Activated CD4-positive, alpha-beta T cell treated with anti-CD3 and anti-CD28 coated beads, Interleukin-10, Interleukin-2, amounts not matched to agents 100 ng/mL and 50 ng/mL, durations not matched to agents 16 hours and 8 hours (primary cell): ENCODE measurements around the gene ACSF2.
"Not testable (repeated sequence)": the region's sequence is repeated elsewhere in the genome, so short reads cannot be mapped to it uniquely, and the experiment has no call there.

Experiments used
- DNase-seq: peaks from one replicate; pipeline ENCODE4 v3.0.0-alpha.2; 2020

The ACSF2 gene, protein sequence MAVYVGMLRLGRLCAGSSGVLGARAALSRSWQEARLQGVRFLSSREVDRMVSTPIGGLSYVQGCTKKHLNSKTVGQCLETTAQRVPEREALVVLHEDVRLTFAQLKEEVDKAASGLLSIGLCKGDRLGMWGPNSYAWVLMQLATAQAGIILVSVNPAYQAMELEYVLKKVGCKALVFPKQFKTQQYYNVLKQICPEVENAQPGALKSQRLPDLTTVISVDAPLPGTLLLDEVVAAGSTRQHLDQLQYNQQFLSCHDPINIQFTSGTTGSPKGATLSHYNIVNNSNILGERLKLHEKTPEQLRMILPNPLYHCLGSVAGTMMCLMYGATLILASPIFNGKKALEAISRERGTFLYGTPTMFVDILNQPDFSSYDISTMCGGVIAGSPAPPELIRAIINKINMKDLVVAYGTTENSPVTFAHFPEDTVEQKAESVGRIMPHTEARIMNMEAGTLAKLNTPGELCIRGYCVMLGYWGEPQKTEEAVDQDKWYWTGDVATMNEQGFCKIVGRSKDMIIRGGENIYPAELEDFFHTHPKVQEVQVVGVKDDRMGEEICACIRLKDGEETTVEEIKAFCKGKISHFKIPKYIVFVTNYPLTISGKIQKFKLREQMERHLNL

DNA sequence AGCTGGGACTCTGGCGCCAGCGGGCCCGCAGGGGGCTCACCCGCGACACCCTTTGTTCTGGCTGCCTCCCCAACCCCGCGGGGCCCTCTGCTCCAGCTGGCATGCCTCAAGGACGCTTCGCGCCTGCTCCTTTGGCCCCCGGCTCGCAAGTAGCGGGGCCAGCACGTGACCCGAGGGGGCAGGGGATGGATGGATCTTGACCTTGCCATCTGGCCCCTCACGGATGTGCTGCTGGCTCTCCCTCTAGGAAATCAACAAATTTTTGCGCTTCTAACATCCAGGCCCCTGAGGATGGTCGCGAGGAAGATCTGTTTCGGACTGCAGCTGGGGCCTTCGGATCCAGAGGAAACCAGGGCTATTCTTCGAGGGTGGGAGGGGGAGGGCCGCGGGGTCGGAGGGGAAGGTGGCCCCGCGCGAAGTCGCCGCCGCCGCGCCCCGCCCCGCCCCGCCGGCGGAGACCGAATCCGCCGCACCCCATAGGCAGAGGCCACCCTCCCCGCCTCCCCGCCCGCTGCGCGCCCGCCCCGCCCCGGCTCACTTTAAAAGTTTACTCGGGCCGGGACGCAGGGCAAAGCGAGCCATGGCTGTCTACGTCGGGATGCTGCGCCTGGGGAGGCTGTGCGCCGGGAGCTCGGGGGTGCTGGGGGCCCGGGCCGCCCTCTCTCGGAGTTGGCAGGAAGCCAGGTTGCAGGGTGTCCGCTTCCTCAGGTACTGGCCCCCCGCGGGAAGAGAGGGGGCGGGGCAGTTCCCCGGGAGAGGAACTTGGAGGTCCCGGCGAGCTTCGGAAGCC, at the start of gene ACSF2:
ACSF2 (plus strand) TSS at position 537 of the 790 bp plus-strand sequence; CDS start at position 581, 44 bp downstream.
- peak; percentile 78 for DNase-seq

DNA sequence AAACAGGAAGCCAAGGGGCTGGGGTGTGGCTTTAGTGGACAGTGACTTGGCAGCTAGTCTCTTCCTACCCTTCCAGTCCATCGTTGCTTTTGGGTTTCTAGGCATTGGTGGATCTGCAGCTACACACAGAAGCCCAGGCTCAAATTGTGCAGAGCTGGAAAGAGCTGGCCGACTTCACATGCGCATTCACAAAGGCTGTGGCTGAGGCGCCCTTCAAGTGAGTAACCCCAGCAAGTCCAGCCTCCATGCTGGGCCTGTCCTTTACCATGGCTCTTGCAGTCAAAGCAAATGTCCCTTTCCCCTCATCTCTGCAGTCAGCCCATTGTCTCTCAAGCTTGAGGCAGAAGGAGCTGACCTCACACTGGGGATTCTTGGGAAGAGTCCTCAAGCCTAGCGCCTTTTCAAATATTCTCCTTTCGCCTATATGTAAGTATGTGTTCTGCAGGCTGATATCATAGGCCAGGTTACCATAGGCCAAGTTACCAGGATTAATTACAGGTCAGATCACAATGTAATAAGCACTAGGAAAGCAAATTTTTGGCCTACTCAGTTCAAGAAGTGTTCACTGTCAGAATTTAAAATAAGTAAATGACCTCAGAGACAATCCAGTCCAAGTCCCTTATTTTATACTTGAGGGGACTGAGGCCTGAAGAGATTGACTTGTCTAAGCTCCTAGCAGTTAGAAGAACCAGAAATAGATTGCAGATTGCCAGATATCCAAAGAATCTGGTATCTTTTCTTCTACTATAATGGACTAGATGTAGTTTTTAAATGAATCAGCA, 46.5 kb upstream of the ACSF2 start:
- no peak for DNase-seq

DNA sequence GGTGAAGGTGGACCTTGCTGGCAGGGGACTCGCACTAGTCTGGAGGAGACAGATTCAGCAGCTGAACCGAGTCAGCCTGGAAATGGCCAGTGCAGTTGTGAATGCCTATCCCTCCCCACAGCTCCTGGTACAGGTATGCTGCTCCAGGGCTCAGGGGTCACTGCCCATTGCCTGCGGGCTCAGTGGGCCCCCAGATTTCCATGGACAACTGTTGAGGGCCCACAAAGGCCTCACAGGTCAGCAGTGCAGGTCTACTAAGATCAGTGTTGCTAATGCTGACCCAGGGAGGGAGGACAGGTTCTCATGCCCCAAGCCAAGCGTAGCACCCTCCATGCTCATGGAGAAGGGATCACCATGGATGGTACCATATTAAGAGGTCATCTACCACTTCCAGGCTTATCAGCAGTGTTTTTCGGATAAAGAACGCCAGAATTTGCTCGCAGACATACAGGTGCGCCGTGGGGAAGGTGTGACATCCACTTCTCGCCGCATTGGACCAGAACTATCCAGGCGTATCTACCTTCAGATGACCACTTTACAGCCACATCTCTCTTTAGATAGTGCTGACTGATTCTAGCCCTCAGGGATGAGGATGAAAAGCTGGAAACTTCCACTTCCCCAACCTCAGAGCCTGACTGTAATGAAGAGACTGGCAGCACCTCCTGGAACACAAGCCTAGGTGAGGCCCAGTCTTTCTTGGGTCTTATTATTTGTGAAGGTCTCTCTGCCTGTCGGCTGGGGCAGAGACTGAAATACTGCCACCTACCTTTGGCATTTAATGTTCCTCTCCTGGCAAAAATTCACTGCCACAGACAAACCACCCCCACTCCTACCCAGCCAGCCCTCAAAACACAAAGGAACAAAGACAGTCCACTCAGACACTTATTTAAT, 45.4 kb upstream of the ACSF2 start:
- DNase-seq: no peak

DNA sequence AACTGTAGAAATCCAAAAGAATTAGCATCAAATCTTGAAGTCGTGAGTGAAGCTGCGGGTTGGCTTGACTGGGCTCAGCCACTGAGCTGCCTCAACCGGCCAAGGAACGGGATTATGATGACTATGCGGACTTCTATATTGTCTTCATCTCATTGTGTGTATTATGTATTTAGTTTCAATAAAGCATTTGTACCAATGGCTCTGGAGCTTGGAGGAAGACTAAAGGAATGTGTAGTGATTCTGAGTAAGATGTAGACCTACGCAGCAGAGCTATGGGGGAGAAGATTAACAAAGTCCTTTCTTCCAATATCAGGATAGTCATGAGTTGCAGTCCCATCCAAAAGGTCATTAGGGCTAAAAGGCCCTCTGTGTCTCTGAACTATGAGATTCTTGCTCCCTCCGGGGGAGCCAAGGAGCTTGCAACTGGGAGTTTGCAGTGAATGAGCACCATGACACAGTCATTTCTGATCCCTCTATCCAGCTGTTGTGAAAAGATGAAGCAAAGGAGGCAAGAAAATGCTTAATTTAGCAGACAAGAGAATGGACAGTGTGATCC, 44.7 kb upstream of the ACSF2 start:
- DNase-seq: no peak

DNA sequence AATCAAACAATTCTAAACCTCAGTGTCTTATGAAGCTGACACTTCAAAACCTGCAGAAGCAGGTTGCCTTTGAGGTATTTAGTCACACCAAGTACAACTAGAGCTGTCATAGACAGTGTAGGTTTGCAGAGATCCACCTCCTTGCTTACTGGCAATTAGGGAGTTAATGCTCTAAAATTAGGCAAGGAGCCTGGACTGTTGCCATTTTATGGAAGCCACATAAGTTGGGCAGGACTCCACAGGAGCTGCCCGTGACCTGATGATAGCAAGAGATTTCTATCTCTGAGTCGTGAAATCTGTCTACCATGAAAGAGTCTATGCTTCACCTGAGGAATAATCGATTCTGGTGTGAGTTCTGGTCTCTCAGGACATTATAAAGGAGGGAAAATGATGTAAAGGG, 44.1 kb upstream of the ACSF2 start:
- DNase-seq: no peak

DNA sequence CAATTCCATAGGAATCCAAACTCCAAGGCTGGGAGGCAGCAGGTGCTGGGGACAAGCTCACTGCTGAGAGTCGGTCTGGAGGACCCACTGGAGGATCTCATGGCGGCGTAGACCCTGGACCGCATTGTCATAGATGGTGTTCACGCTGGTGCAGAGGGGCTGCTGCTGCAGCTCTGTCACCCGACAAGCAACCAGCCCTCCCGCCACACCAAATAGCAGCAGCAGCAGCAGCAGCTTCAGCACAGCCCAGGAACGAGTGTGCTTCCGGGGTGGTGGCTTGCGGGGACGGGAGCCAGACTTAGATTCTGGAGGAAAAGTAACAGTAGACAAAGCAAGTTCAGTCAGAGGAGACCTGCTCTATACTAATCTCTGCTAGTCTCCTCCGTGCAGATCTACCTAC, 43.1 kb upstream of the ACSF2 start:
- no peak for DNase-seq

DNA sequence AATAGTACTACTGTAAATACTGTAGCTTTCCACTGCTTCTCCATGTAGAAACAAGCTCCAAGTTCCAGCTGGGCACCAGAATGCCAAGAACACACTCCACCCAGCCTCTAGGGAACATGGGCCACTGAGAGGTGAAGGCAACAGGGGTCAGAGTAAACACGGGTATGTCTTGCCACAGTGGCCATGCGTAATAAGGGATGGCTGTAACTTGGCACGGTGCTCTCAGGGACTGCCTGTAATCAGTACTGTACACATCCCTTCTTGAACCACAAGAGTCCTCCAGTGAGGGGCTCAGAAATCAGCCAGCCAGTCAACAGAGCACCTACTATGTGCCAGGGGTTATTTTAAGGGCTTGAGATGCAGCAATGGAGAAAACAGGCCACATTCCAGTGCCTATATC, 39.5 kb upstream of the ACSF2 start:
- no peak for DNase-seq

DNA sequence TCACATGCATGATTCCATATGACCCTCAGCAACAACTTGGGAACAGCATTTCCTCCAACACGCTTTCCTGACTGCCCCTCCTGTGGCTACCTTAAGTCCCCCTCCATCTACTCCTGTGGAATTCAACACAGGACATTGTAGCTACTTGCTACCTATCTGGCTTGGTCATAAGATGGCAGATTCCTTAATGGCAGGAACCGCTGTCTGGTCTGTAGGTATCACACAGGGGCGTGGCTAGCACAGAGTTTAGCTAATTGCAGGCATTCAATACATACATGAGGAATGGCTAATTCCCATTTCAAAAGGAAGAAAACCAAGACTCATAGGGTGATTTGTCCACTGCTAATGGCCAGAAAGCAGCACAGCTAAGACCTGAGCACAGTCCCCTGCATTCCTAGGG, 37.3 kb upstream of the ACSF2 start:
- no peak for DNase-seq

DNA sequence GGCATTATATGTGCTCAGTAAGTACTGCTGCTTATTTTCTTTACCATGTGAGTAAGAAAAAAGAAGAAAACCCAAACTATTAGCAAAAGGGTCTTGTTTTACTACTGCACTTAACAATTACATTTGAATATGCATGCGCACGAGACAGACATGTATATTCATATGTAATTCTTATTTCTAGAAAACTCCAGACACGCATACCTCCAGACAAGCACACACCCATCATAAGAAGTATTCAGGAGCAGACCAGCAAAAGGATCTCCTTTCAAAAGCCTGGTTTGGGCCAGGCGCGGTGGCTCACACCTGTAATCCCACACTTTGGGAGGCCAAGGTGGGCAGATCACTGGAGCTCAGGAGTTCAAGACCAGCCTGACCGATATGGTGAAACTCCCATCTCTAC, 36.5 kb upstream of the ACSF2 start:
- no peak for DNase-seq

DNA sequence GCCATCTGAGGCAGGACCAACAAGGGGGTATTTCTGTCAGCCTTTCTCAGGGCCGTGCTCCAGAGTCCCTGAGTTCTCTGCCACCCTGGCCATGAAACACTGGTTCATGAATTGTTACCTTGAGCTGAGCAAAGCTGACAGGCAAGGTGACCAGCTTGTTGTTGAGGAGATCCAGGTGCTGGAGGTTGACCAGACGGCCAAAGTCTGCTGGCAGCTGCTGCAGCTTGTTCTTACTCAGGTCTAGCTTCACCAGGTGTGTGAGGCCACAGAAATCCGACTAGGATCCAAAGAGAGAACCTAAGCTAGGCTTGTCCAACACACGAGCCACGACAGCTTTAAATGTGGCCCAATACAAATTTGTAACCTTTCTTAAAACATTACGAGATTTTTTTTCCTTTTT, 33.4 kb upstream of the ACSF2 start:
- DNase-seq: no peak

DNA sequence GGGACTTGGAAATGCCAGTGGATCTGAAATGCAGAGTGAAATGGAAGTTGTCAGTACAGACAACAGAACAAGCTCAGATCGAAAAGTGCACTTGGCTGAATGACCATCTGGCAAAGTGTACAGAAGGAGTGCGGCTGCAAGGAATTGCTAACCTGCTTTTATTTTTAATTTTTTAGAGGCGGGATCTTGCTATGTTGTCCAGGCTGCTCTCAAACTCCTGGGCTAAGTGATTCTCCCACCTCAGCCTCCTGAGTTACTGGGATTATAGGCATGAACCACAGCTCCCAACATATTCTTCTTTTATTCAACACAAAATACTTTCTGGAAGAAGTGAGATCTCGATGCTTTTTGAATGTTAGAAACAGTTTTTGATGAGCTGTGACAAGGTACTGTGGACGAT, 32.3 kb upstream of the ACSF2 start:
- no peak for DNase-seq

DNA sequence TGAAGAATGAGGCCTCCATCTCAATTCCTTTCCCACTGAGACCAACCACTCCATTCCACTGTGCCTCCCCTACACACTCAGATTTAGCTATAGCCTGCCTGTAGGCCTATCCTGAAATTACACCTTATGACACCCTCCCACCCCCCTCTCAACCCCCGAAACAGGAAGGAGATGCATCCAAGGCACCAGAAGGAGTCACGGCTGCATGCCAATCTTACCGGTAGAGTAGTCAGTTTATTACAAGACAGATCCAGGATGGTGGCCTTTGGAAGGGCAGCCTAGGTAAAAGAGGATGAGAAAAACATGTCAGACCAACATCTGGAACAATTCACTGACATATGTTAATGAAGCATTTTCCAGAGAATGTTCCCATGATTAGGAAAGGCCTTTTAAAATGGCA, 31.3 kb upstream of the ACSF2 start:
- no peak for DNase-seq

DNA sequence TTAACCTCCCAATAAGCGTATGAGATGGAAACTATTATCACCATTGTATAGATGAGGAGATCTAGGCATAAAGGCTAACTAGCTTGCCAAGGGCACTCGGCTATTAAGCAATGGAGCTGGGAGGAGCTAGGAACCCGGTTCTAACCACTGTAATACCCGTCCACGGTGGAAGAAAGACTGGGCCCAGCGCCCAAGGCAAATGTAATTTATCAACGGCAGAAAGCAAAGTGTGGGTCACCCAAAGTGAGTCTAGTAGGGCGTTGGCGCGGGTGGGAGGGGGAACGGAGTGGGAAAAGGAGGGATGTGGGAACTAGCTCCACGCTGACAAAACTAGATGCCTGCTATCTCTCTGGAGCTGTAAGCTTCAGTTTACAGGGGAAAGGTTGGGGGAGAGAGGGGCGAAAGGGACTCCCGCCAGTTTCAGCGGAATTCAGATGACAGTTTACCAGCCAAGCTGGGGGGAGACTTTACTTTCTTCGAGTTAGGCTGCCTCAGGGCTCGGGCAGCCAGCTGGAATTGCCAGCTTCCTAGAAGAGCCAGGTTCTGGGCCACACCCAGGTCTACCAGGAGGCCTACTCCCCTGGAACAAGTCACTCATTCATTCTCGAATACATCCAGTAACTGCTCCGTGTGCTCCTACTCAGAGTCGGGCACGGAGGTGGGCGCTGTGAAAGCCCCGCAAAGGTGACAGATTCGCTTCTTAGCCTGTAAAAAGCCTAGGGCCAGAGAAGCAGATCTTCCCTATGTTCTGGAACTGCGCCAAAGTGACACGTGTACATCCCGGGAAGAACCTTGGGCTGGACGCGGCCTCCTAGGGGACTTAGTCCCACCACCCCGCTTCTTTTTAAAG, 29.5 kb upstream of the ACSF2 start:
- DNase-seq: peak; percentile 22

DNA sequence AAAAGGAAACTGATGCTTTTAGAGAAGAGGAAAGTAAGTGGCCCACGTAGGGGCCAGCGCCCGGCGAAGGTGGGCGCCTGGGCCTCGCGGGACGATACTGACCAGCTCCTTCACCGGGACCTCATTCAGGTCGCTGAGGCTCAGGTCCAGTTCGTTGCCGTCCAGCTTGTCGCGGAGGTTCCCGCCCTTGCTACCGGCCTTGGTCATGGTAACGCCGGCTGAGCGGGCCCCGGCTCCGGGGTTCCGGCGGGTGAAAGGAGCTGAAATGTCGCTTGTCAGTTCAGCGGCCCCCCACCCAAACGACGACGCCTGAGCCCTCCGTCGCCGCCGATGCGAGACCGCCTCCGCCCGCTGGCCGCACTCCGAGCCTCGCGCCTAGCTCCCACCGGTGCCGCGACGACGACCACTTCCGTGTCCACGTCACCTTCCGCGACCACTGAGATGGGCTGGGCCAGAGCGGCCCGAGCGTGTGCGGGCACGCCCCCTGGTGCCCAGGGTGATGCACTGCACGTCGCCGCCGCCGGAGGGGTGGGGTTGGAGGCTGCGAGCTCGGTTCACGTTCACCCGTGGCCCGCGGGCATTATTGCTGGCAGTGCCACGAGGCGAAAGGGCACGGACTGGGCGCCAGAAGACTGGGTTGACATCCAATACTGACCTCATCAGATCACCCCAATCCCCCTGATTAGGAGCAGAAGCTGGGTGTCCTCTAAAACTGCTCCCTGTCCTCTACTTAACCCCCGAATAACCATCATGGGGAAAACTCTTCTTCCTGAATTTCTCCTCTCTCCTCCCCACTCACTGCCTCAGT, 28.7 kb upstream of the ACSF2 start, which contains the start of gene LRRC59:
LRRC59 (minus strand) TSS at position 413 of the 808 bp plus-strand sequence; CDS start at position 207, 206 bp downstream.
- peak; percentile 94 for DNase-seq

DNA sequence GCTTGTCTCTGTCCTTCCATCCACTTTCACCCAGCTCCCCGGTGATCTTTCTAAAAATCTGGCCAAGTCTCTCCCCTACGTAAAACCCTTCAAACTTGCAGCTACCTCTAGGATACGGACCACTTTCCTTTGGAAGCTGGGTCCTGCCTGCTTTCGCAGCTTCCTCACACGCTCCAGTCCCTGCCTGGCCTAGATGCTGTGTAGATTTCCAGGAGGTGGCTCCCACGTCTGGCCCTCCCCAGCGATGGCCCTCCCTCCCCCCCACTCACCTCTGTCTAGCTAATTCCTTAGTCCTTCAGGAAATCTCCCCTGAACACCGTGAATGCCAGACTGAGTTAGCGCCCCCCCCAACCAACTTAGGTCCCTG, 28.1 kb upstream of the ACSF2 start:
- no peak for DNase-seq

DNA sequence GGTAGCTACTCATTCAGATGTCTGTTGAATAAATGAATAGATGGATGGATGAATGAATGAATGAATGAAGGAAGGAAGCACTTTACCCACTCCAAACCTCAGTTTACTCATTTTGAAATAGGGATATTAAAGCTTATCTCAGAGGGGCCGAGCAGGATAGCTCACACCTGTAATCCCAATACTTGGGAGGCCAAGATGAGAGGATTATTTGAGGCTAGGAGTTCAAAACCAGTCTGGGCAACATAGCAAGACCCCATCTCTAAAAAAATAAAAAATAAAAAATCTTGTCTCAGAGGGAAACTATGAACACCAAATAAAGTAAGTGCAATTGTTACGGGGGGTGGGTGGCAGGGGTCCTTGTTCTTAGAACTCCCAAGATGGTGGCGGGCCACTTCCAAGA, 27.3 kb upstream of the ACSF2 start:
- not testable (repeated sequence) for DNase-seq

DNA sequence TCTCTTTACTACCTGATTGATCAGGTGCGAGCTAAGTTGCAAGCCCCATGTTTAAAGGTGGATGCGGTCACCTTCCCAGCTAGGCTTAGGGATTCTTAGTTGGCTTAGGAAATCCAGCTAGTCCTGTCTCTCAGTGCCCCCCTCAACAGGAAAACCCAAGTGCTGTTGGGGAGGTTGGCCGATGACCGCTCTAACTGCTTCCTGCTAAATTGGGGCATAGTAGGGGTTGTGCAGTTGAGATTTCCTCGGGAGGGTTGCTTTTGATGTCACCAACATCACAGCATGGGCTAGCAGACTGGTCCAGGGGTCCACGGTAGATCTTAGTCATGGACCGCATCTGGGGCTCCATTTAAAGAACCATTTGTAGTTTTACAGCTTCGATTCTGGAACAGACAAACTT, 26.4 kb upstream of the ACSF2 start:
- not testable (repeated sequence) for DNase-seq

DNA sequence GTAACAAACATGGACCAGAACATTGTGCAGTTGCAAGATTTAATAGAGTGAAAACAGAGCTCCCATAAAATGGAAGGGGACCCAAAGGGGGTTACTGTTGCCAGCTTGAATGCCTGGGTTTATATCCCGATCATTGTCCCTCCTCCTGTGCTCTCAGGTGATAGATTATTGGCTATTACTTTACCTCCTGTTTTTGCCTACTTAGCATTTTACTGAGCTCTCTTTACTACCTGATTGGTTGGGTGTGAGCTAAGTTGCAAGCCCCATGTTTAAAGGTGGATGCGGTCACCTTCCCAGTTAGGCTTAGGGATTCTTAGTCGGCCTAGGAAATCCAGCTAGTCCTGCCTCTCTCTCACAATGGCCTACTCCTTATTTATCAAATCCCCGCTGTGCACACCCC, 20.7 kb upstream of the ACSF2 start:
- DNase-seq: not testable (repeated sequence)

DNA sequence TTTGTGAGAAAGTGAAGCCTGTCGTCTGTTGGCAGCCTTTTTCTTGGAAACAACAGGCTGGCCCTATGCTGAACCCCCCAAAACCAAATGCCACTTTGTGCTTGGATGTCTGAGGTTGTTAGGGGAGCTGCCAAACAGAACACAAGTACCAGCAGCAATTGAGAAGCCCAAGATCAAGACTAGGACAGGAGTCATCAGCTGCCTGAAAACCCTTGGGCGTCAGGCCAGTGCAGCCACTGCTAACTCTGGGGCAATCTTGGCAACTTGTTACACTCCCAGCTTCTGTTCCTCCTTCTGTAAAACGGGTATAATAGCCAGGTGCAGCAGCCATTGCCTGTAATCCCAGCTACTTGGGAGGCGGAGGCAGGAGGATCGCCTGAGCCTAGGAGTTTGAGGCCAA, 19.4 kb upstream of the ACSF2 start:
- DNase-seq: no peak

DNA sequence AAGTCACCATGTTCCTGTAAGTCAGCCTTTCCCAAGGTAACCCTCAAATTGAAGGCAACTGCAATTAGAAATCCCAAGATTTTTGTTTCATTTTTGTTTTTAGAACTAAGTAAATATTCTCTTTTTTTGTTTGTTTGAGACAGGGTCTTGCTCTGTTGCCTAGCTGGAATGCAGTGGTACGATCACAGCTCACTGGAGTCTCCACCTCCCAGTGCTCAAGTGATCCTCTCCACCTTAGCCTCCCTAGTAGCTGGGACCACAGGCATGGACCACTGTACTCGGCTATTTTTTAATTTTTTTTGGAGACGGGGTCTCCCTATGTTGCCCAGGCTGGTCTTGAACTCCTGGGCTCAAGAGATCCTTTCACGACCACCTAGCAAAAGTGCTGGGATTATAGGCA, 18.1 kb upstream of the ACSF2 start:
- DNase-seq: no peak
